ENCODE data around the gene PAAF1.

Gene PAAF1

GRCh38 chr11:73859671-73860070, 17.1 kb upstream of the PAAF1 start:
- Histone ChIP-seq H3K4me1 (ENCODE audit: control insufficient read depth in 5 of 5, insufficient read depth in 5 of 5, low read length in 5 of 5) (no peaks in the 10 kb centered on the region), H3K9ac (ENCODE audit: low read length in 5 of 5) (no peak overlapping the region), H3K36me3 (ENCODE audit: control insufficient read depth in 5 of 5, insufficient read depth in 5 of 5, low read length in 5 of 5) (peaks cover 12 to 25% (median 15%) of the 10 kb centered on the region in 5 donors), H3K27me3 (ENCODE audit: control insufficient read depth in 5 of 5, insufficient read depth in 4 of 5, low read length in 5 of 5) (no peaks in the 10 kb centered on the region), H3K9me3 (ENCODE audit: control insufficient read depth in 5 of 5, low read length in 5 of 5) (no peaks in the 10 kb centered on the region), H3K4me3 (ENCODE audit: low read depth in 1 of 5, low read length in 5 of 5) (no peak overlapping the region), H3K27ac (ENCODE audit: low read depth, low read length) (no peak overlapping the region)

- Histone ChIP-seq H3K9me3 (ENCODE audit: control insufficient read depth in 5 of 5, low read length in 5 of 5) (no peaks in the 10 kb centered on the region), H3K4me3 (ENCODE audit: low read depth in 1 of 5, low read length in 5 of 5) (no peak overlapping the region)
These were observed 16.6 kb upstream of the PAAF1 start for GRCh38 chr11:73860202-73860601.

GRCh38 chr11:73862986-73863385, 13.8 kb upstream of the PAAF1 start:
- H3K9ac ChIP-seq (ENCODE audit: low read length in 5 of 5): no peak overlapping the region
- H3K4me3 ChIP-seq (ENCODE audit: low read depth in 1 of 5, low read length in 5 of 5): no peak overlapping the region
- H3K27me3 ChIP-seq (ENCODE audit: control insufficient read depth in 5 of 5, insufficient read depth in 4 of 5, low read length in 5 of 5): no peaks in the 10 kb centered on the region
- no peak overlapping the region for H3K27ac ChIP-seq (ENCODE audit: low read depth, low read length)
- H3K9me3 ChIP-seq (ENCODE audit: control insufficient read depth in 5 of 5, low read length in 5 of 5): no peaks in the 10 kb centered on the region
- H3K36me3 ChIP-seq (ENCODE audit: control insufficient read depth in 5 of 5, insufficient read depth in 5 of 5, low read length in 5 of 5): peaks cover 12 to 22% (median 14%) of the 10 kb centered on the region in 5 donors
- H3K4me1 ChIP-seq (ENCODE audit: control insufficient read depth in 5 of 5, insufficient read depth in 5 of 5, low read length in 5 of 5): no peaks in the 10 kb centered on the region

More at GRCh38 chr11:73860202-73860601, 16.6 kb upstream of the PAAF1 start:
- Histone ChIP-seq H3K27me3 (ENCODE audit: control insufficient read depth in 5 of 5, insufficient read depth in 4 of 5, low read length in 5 of 5) (no peaks in the 10 kb centered on the region), H3K9ac (ENCODE audit: low read length in 5 of 5) (no peak overlapping the region), H3K4me1 (ENCODE audit: control insufficient read depth in 5 of 5, insufficient read depth in 5 of 5, low read length in 5 of 5) (no peaks in the 10 kb centered on the region), H3K27ac (ENCODE audit: low read depth, low read length) (no peak overlapping the region), H3K36me3 (ENCODE audit: control insufficient read depth in 5 of 5, insufficient read depth in 5 of 5, low read length in 5 of 5) (peaks cover 12 to 22% (median 14%) of the 10 kb centered on the region in 5 donors)

GRCh38 chr11:73866095-73866579, 10.7 kb upstream of the PAAF1 start:
- peaks cover 8 to 24% (median 9%) of the 10 kb centered on the region in 5 donors for H3K36me3 ChIP-seq (ENCODE audit: control insufficient read depth in 5 of 5, insufficient read depth in 5 of 5, low read length in 5 of 5)
- no peak overlapping the region for H3K27ac ChIP-seq (ENCODE audit: low read depth, low read length)

GRCh38 chr11:73866586-73866996, 10.2 kb upstream of the PAAF1 start:
- Histone ChIP-seq H3K9ac (ENCODE audit: low read length in 5 of 5) (no peak overlapping the region), H3K27me3 (ENCODE audit: control insufficient read depth in 5 of 5, insufficient read depth in 4 of 5, low read length in 5 of 5) (no peaks in the 10 kb centered on the region), H3K27ac (ENCODE audit: low read depth, low read length) (no peak overlapping the region), H3K36me3 (ENCODE audit: control insufficient read depth in 5 of 5, insufficient read depth in 5 of 5, low read length in 5 of 5) (peaks cover 8 to 27% (median 11%) of the 10 kb centered on the region in 5 donors), H3K9me3 (ENCODE audit: control insufficient read depth in 5 of 5, low read length in 5 of 5) (no peaks in the 10 kb centered on the region), H3K4me1 (ENCODE audit: control insufficient read depth in 5 of 5, insufficient read depth in 5 of 5, low read length in 5 of 5) (no peaks in the 10 kb centered on the region), H3K4me3 (ENCODE audit: low read depth in 1 of 5, low read length in 5 of 5) (no peak overlapping the region)

More at GRCh38 chr11:73866095-73866579, 10.7 kb upstream of the PAAF1 start:
- H3K4me3 ChIP-seq (ENCODE audit: low read depth in 1 of 5, low read length in 5 of 5): no peak overlapping the region
- no peaks in the 10 kb centered on the region for H3K9me3 ChIP-seq (ENCODE audit: control insufficient read depth in 5 of 5, low read length in 5 of 5)
- no peaks in the 10 kb centered on the region for H3K27me3 ChIP-seq (ENCODE audit: control insufficient read depth in 5 of 5, insufficient read depth in 4 of 5, low read length in 5 of 5)
- H3K9ac ChIP-seq (ENCODE audit: low read length in 5 of 5): no peak overlapping the region
- no peaks in the 10 kb centered on the region for H3K4me1 ChIP-seq (ENCODE audit: control insufficient read depth in 5 of 5, insufficient read depth in 5 of 5, low read length in 5 of 5)

- H3K9ac ChIP-seq (ENCODE audit: low read length in 5 of 5): no peak overlapping the region
- H3K27ac ChIP-seq (ENCODE audit: low read depth, low read length): no peak overlapping the region
- no peaks in the 10 kb centered on the region for H3K9me3 ChIP-seq (ENCODE audit: control insufficient read depth in 5 of 5, low read length in 5 of 5)
- no peak overlapping the region for H3K4me3 ChIP-seq (ENCODE audit: low read depth in 1 of 5, low read length in 5 of 5)
- H3K4me1 ChIP-seq (ENCODE audit: control insufficient read depth in 5 of 5, insufficient read depth in 5 of 5, low read length in 5 of 5): no peaks in the 10 kb centered on the region
- no peaks in the 10 kb centered on the region for H3K27me3 ChIP-seq (ENCODE audit: control insufficient read depth in 5 of 5, insufficient read depth in 4 of 5, low read length in 5 of 5)
- peaks cover 3 to 35% (median 22%) of the 10 kb centered on the region in 5 donors for H3K36me3 ChIP-seq (ENCODE audit: control insufficient read depth in 5 of 5, insufficient read depth in 5 of 5, low read length in 5 of 5)
These were observed 7.4 kb upstream of the PAAF1 start for GRCh38 chr11:73869332-73869949.

- no peaks in the 10 kb centered on the region for H3K27me3 ChIP-seq (ENCODE audit: control insufficient read depth in 5 of 5, insufficient read depth in 4 of 5, low read length in 5 of 5)
- H3K27ac ChIP-seq (ENCODE audit: low read depth, low read length): no peak overlapping the region
- no peak overlapping the region for H3K9ac ChIP-seq (ENCODE audit: low read length in 5 of 5)
- H3K4me1 ChIP-seq (ENCODE audit: control insufficient read depth in 5 of 5, insufficient read depth in 5 of 5, low read length in 5 of 5): peaks cover 0 to 4% (median 2%) of the 10 kb centered on the region in 5 donors
- no peak overlapping the region for H3K4me3 ChIP-seq (ENCODE audit: low read depth in 1 of 5, low read length in 5 of 5)
- H3K36me3 ChIP-seq (ENCODE audit: control insufficient read depth in 5 of 5, insufficient read depth in 5 of 5, low read length in 5 of 5): peaks cover 3 to 38% (median 22%) of the 10 kb centered on the region in 5 donors
- H3K9me3 ChIP-seq (ENCODE audit: control insufficient read depth in 5 of 5, low read length in 5 of 5): no peaks in the 10 kb centered on the region
These were observed 6.5 kb upstream of the PAAF1 start for GRCh38 chr11:73870261-73870660.

GRCh38 chr11:73872749-73873357, 3.9 kb upstream of the PAAF1 start:
- H3K27ac ChIP-seq (ENCODE audit: low read depth, low read length): no peak overlapping the region
- H3K36me3 ChIP-seq (ENCODE audit: control insufficient read depth in 5 of 5, insufficient read depth in 5 of 5, low read length in 5 of 5): peaks cover 3 to 40% (median 22%) of the 10 kb centered on the region in 5 donors
- H3K4me1 ChIP-seq (ENCODE audit: control insufficient read depth in 5 of 5, insufficient read depth in 5 of 5, low read length in 5 of 5): peaks cover 4 to 25% (median 19%) of the 10 kb centered on the region in 5 donors
- no peaks in the 10 kb centered on the region for H3K9me3 ChIP-seq (ENCODE audit: control insufficient read depth in 5 of 5, low read length in 5 of 5)
- no peak overlapping the region for H3K9ac ChIP-seq (ENCODE audit: low read length in 5 of 5)
- no peaks in the 10 kb centered on the region for H3K27me3 ChIP-seq (ENCODE audit: control insufficient read depth in 5 of 5, insufficient read depth in 4 of 5, low read length in 5 of 5)
- no peak overlapping the region for H3K4me3 ChIP-seq (ENCODE audit: low read depth in 1 of 5, low read length in 5 of 5)

- peak overlapping the region in 3 of 5 donors; percentile 93 to 95 (median 95) for H3K4me3 ChIP-seq (ENCODE audit: low read depth in 1 of 5, low read length in 5 of 5)
- peaks cover 0 to 34% (median 22%) of the 10 kb centered on the region in 5 donors for H3K36me3 ChIP-seq (ENCODE audit: control insufficient read depth in 5 of 5, insufficient read depth in 5 of 5, low read length in 5 of 5)
- peak overlapping the region; percentile 83 for H3K27ac ChIP-seq (ENCODE audit: low read depth, low read length)
- H3K27me3 ChIP-seq (ENCODE audit: control insufficient read depth in 5 of 5, insufficient read depth in 4 of 5, low read length in 5 of 5): no peaks in the 10 kb centered on the region
- peak overlapping the region in 2 of 5 donors; percentile 70 to 80 for H3K9ac ChIP-seq (ENCODE audit: low read length in 5 of 5)
- no peaks in the 10 kb centered on the region for H3K9me3 ChIP-seq (ENCODE audit: control insufficient read depth in 5 of 5, low read length in 5 of 5)
- peaks cover 4 to 25% (median 19%) of the 10 kb centered on the region in 5 donors for H3K4me1 ChIP-seq (ENCODE audit: control insufficient read depth in 5 of 5, insufficient read depth in 5 of 5, low read length in 5 of 5)
These were observed 1.4 kb upstream of the PAAF1 start for GRCh38 chr11:73875380-73875779.

- peak overlapping the region; percentile 83 for H3K27ac ChIP-seq (ENCODE audit: low read depth, low read length)
- H3K4me3 ChIP-seq (ENCODE audit: low read depth in 1 of 5, low read length in 5 of 5): peak overlapping the region; percentile 93 to 99 (median 95)
- H3K36me3 ChIP-seq (ENCODE audit: control insufficient read depth in 5 of 5, insufficient read depth in 5 of 5, low read length in 5 of 5): peaks cover 0 to 33% (median 22%) of the 10 kb centered on the region in 5 donors
- no peaks in the 10 kb centered on the region for H3K27me3 ChIP-seq (ENCODE audit: control insufficient read depth in 5 of 5, insufficient read depth in 4 of 5, low read length in 5 of 5)
- peak overlapping the region; percentile 70 to 94 (median 88) for H3K9ac ChIP-seq (ENCODE audit: low read length in 5 of 5)
- peaks cover 4 to 25% (median 19%) of the 10 kb centered on the region in 5 donors for H3K4me1 ChIP-seq (ENCODE audit: control insufficient read depth in 5 of 5, insufficient read depth in 5 of 5, low read length in 5 of 5)
- no peaks in the 10 kb centered on the region for H3K9me3 ChIP-seq (ENCODE audit: control insufficient read depth in 5 of 5, low read length in 5 of 5)
These were observed 959 bp upstream of the PAAF1 start for GRCh38 chr11:73875840-73876239.
